Liver (tissue), 9 donors: Measurements from ENCODE around the gene ARNT2. TPM values are rescaled to one million over a fixed set of nuclear protein-coding genes. Genes with fewer than 3 reads are reported as not detected.

Source experiments
- DNase-seq: peaks from one replicate; pipeline ENCODE4 v3.0.0-alpha.2; 2017; ENCODE audit warnings: low spot score
- H3K27ac ChIP-seq, 2 donors: one replicate each; pipeline ENCODE4 v1.7.0; 2013; ENCODE audit warnings: inconsistent platforms in 2 of 2, low read length in 2 of 2, control low read depth in 1 of 2, low read depth in 1 of 2, mild to moderate bottlenecking in 1 of 2
- H3K27me3 ChIP-seq, 4 donors: one replicate each; pipeline versions ENCODE4 v1.6.1 to v1.7.0; 2013; ENCODE audit warnings: low read length in 3 of 4, inconsistent platforms in 1 of 4, mild to moderate bottlenecking in 1 of 4, moderate library complexity in 1 of 4; ENCODE audit not compliant: control insufficient read depth in 4 of 4, insufficient read depth in 4 of 4
- H3K36me3 ChIP-seq, 4 donors: one replicate each; pipeline versions ENCODE4 v1.6.1 to v1.7.0; 2013; ENCODE audit warnings: low read length in 3 of 4, mild to moderate bottlenecking in 3 of 4, low read depth in 1 of 4, moderate library complexity in 1 of 4; ENCODE audit not compliant: control insufficient read depth in 4 of 4, insufficient read depth in 3 of 4
- H3K4me1 ChIP-seq, 4 donors: one replicate each; pipeline versions ENCODE4 v1.6.1 to v1.7.0; 2013; ENCODE audit warnings: low read length in 3 of 4, mild to moderate bottlenecking in 3 of 4, moderate library complexity in 1 of 4; ENCODE audit not compliant: control insufficient read depth in 4 of 4, insufficient read depth in 4 of 4
- H3K4me3 ChIP-seq, 3 donors: one replicate each; pipeline versions ENCODE4 v1.6.1 to v1.7.0; 2013; ENCODE audit warnings: low read length in 3 of 3, control low read depth in 1 of 3, low read depth in 1 of 3, mild to moderate bottlenecking in 1 of 3
- H3K9ac ChIP-seq, 2 donors: one replicate each; pipeline ENCODE4 v1.7.0; 2013; ENCODE audit warnings: low read length in 2 of 2, mild to moderate bottlenecking in 2 of 2, moderate library complexity in 2 of 2, control low read depth in 1 of 2, low read depth in 1 of 2
- H3K9me3 ChIP-seq, 4 donors: one replicate each; pipeline versions ENCODE4 v1.6.1 to v1.7.0; 2013; ENCODE audit warnings: low read length in 3 of 4; ENCODE audit not compliant: control insufficient read depth in 4 of 4
- ATF3 ChIP-seq: IDR thresholded peaks from 2 replicates; pipeline ENCODE4 v1.6.1; 2016; ENCODE audit warnings: antibody characterized with exemption
- EGR1 ChIP-seq, 2 donors: IDR thresholded peaks; 2 replicates each; pipeline ENCODE4 v1.6.1; 2016 to 2018; ENCODE audit warnings: antibody characterized with exemption in 2 of 2, low read depth in 2 of 2
- FOXA1 ChIP-seq: IDR thresholded peaks from 2 replicates; pipeline ENCODE4 v1.6.1; 2016; ENCODE audit warnings: antibody characterized with exemption
- FOXA2 ChIP-seq: IDR thresholded peaks from 2 replicates; pipeline ENCODE4 v1.6.1; 2016; ENCODE audit warnings: antibody characterized with exemption
- HNF4A ChIP-seq, 2 donors: conservative IDR thresholded peaks; 2 replicates each; pipeline ENCODE4 v1.6.1; 2016; ENCODE audit warnings: antibody characterized with exemption in 2 of 2, mild to moderate bottlenecking in 2 of 2
- HNF4G ChIP-seq: IDR thresholded peaks from 2 replicates; pipeline ENCODE4 v1.6.1; 2016; ENCODE audit warnings: antibody characterized with exemption
- JUND ChIP-seq, 2 donors: IDR thresholded peaks; 2 replicates each; pipeline ENCODE4 v1.6.1; 2016; ENCODE audit warnings: antibody characterized with exemption in 2 of 2
- MAX ChIP-seq: IDR thresholded peaks from 2 replicates; pipeline ENCODE4 v1.6.1; 2016; ENCODE audit warnings: antibody characterized with exemption
- NR2F2 ChIP-seq: IDR thresholded peaks from 2 replicates; pipeline ENCODE4 v1.6.1; 2016; ENCODE audit warnings: antibody characterized with exemption
- RAD21 ChIP-seq, 2 donors: IDR thresholded peaks; 2 replicates each; pipeline ENCODE4 v1.6.1; 2016; ENCODE audit warnings: antibody characterized with exemption in 2 of 2, mild to moderate bottlenecking in 2 of 2
- REST ChIP-seq: IDR thresholded peaks from 2 replicates; pipeline ENCODE4 v1.6.1; 2016; ENCODE audit warnings: antibody characterized with exemption, mild to moderate bottlenecking
- RXRA ChIP-seq, 2 donors: IDR thresholded peaks; 2 replicates each; pipeline ENCODE4 v1.6.1; 2017 to 2018; ENCODE audit warnings: antibody characterized with exemption in 2 of 2, mild to moderate bottlenecking in 1 of 2
- SP1 ChIP-seq: IDR thresholded peaks from 2 replicates; pipeline ENCODE4 v1.6.1; 2018; ENCODE audit warnings: antibody characterized with exemption, mild to moderate bottlenecking
- TAF1 ChIP-seq: conservative IDR thresholded peaks from 2 replicates; pipeline ENCODE4 v1.6.1; 2016; ENCODE audit warnings: antibody characterized with exemption, mild to moderate bottlenecking
- YY1 ChIP-seq: IDR thresholded peaks from 2 replicates; pipeline ENCODE4 v1.6.1; 2016; ENCODE audit warnings: antibody characterized with exemption, mild to moderate bottlenecking
- ZBTB33 ChIP-seq: IDR thresholded peaks from 2 replicates; pipeline ENCODE4 v1.6.1; 2016; ENCODE audit warnings: antibody characterized with exemption
- WGBS: extraction: QIAGEN DNeasy Blood & Tissue Kit; methylation state at CpG from one replicate; pipeline ENCODE4 v1.1.7; 2013; 5-methylcytosine and 5-hydroxymethylcytosine counted together
- polyA plus RNA-seq, 2 donors: library from polyadenylated mRNA; stranded (reverse) in 1 of 2; unstranded in 1 of 2; fragments of 200-250 nt in 1 of 2; fragments of >200 nt in 1 of 2; fragmentation: Nextera tagmentation in 1 of 2; extraction: Ambion mirVana in 1 of 2; gene quantifications; one replicate each; pipeline versions ENCODE4 v1.2.1 to v1.2.3, GENCODE V29; 2013 to 2015
- total RNA-seq, 2 donors: library from RNA; depleted of rRNA; stranded (reverse); fragments of >200 nt; gene quantifications; one replicate each; pipeline ENCODE4 v1.2.3, GENCODE V29; 2014
- TF ChIP-seq, protein P1 (sequence below): fragments of 150-350 bp; IDR thresholded peaks from 2 replicates; pipeline ENCODE4 v1.5.1; 2017; ENCODE audit warnings: improper control_type of control experiment, low read depth, low read length; ENCODE audit not compliant: missing input control
- donor health status: healthy.
- donor health status: healthy.
- donor health status: healthy.
- donor health status: healthy.
- donor health status: healthy.

The ARNT2 gene
- total and polyA plus RNA-seq, 4 donors: 0.17 to 0.92 (median 0.54) TPM

DNA sequence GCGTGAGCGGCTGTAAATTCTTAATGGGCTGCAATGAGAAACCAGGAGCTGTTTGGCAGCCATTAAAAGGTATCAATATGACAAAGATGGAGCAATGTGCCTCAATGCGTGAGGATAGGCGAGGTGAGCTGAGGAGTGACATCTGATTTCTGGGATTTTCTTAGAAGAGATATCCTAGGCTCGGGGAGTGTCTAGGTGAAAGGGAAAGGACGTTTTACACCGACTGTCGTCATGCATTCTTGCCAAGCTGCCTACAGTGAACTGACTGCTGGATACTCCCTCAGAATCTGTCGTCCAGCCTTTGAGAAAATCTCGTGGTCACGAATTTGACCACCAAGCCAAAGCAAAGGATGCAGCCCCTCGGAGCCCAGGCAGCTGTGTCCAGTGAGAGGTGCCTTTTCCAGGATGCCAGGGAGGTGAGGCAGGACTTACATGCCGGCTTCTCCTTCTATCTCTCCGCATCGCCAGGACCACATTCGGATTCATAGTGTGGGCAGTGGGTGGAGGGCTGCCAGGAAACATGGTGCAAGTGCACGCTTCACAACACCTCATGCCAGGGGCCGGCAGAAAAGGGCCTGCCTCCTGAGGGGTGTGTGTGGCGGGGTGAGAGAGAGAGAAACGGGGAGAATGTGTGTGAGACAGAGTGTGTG, 210.7 kb downstream of the ARNT2 start:
- no peak overlapping the region for H3K27ac ChIP-seq
- 95% methylated on average over 20 of the region's 20 CpGs for WGBS
- DNase-seq: no peak
- H3K9ac ChIP-seq: no peak overlapping the region
- no peak for TF ChIP-seq NR2F2
- H3K4me3 ChIP-seq: no peak overlapping the region
- H3K9me3 ChIP-seq: no peaks in the 10 kb centered on the region
- no peaks in the 10 kb centered on the region for H3K36me3 ChIP-seq
- peaks cover 5 to 9% (median 8%) of the 10 kb centered on the region in 4 donors for H3K4me1 ChIP-seq
- no peaks in the 10 kb centered on the region for H3K27me3 ChIP-seq

DNA sequence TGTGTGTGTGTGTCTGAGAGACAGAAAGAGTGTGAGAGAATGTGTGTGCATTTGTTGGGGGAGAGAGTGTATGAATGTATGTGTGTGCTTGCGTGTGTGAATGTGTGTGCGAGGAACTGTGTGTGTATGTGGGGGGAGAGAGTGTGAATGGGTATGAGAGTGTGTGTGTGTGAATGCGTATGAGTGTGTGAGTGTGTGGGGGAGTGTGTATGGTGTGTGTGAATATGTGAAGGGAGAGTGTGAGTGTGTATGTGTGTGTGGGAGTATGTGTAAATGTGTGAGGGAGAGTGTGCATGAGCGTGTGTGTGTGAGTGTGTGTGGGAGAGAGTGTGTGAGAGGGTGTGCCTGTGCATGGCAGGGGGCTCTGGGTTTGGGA, 211.2 kb downstream of the ARNT2 start:
- DNase-seq: no peak
- Histone ChIP-seq H3K36me3 (no peaks in the 10 kb centered on the region), H3K9me3 (no peaks in the 10 kb centered on the region), H3K9ac (no peak overlapping the region), H3K4me3 (no peak overlapping the region), H3K27ac (no peak overlapping the region), H3K27me3 (no peaks in the 10 kb centered on the region), H3K4me1 (peaks cover 5 to 9% (median 8%) of the 10 kb centered on the region in 4 donors)
- TF ChIP-seq NR2F2: no peak
- no peak for TF ChIP-seq SP1
- TF ChIP-seq REST: no peak
- TF ChIP-seq RXRA (IDR thresholded peaks at IDR 0.05): no peak
- no peak for TF ChIP-seq ZBTB33
- TF ChIP-seq HNF4G: no peak
- no peak for TF ChIP-seq HNF4A (conservative IDR thresholded peaks at IDR 0.05)
- TF ChIP-seq MAX: no peak
- TF ChIP-seq EGR1 (IDR thresholded peaks at IDR 0.05; ENCODE audit: low read depth in 2 of 2): no peak
- TF ChIP-seq FOXA1: no peak
- TF ChIP-seq TAF1: no peak
- no peak for TF ChIP-seq RAD21 (IDR thresholded peaks at IDR 0.05)
- no peak for TF ChIP-seq JUND (IDR thresholded peaks at IDR 0.05)
- TF ChIP-seq, protein P1, sequence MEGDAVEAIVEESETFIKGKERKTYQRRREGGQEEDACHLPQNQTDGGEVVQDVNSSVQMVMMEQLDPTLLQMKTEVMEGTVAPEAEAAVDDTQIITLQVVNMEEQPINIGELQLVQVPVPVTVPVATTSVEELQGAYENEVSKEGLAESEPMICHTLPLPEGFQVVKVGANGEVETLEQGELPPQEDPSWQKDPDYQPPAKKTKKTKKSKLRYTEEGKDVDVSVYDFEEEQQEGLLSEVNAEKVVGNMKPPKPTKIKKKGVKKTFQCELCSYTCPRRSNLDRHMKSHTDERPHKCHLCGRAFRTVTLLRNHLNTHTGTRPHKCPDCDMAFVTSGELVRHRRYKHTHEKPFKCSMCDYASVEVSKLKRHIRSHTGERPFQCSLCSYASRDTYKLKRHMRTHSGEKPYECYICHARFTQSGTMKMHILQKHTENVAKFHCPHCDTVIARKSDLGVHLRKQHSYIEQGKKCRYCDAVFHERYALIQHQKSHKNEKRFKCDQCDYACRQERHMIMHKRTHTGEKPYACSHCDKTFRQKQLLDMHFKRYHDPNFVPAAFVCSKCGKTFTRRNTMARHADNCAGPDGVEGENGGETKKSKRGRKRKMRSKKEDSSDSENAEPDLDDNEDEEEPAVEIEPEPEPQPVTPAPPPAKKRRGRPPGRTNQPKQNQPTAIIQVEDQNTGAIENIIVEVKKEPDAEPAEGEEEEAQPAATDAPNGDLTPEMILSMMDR: no peak
- no peak for TF ChIP-seq FOXA2
- no peak for TF ChIP-seq ATF3
- TF ChIP-seq YY1: no peak
- 95% methylated on average over 4 of the region's 4 CpGs for WGBS
